ENCODE results near the gene MYORG.

MYORG gene

DNA sequence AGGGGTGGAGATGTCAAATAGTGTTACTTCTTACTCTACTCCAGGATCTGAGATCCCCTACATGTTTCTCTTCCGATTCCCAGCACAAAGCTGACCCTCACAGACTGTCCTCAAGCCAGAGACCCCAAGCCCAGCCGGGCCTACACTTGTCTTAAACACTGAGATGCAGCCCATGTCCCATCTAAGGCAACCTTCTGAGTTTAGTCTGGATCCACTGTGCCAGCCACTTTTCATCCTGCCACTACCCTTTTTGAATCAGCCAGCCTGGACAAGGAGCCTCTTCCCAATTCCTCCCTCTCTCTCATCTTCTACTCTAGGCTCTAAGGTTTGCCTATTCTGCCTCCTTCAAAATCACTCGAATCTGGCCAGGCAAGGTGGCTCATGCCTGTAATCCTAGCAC lies 6.2 kb upstream of the MYORG start:
- no peaks in the 10 kb centered on the region for H3F3A ChIP-seq (ENCODE audit: low read depth)
- H3K79me2 ChIP-seq (ENCODE audit: insufficient read depth, low read length) = no peaks in the 10 kb centered on the region
- H3K9me2 ChIP-seq (replicated peaks; ENCODE audit: low read depth, low read length) = no peaks in the 10 kb centered on the region
- H3K9ac ChIP-seq (ENCODE audit: low read depth, low read length, poor library complexity, severe bottlenecking) = no peak overlapping the region
- H3K4me2 ChIP-seq (ENCODE audit: low read depth, low read length, poor library complexity, severe bottlenecking) = no peak overlapping the region
- H3K9me3 ChIP-seq (ENCODE audit: insufficient read depth, low read depth, low read length) = no peaks in the 10 kb centered on the region
- H2AFZ ChIP-seq (ENCODE audit: low read length) = no peak overlapping the region
- no peaks in the 10 kb centered on the region for H4K20me1 ChIP-seq (ENCODE audit: insufficient read depth, low read length, poor library complexity, severe bottlenecking)
- TF ChIP-seq, protein P1, sequence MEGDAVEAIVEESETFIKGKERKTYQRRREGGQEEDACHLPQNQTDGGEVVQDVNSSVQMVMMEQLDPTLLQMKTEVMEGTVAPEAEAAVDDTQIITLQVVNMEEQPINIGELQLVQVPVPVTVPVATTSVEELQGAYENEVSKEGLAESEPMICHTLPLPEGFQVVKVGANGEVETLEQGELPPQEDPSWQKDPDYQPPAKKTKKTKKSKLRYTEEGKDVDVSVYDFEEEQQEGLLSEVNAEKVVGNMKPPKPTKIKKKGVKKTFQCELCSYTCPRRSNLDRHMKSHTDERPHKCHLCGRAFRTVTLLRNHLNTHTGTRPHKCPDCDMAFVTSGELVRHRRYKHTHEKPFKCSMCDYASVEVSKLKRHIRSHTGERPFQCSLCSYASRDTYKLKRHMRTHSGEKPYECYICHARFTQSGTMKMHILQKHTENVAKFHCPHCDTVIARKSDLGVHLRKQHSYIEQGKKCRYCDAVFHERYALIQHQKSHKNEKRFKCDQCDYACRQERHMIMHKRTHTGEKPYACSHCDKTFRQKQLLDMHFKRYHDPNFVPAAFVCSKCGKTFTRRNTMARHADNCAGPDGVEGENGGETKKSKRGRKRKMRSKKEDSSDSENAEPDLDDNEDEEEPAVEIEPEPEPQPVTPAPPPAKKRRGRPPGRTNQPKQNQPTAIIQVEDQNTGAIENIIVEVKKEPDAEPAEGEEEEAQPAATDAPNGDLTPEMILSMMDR (conservative IDR thresholded peaks at IDR 0.05; ENCODE audit: low read length) = no peak
- no peak for TF ChIP-seq EZH2phosphoT487 (IDR thresholded peaks at IDR 0.05; ENCODE audit: borderline replicate concordance)
- no peak overlapping the region for H3K4me3 ChIP-seq (ENCODE audit: low read length, poor library complexity, severe bottlenecking)
- no peaks in the 10 kb centered on the region for H3K27me3 ChIP-seq (ENCODE audit: insufficient read depth, low read length, poor library complexity, severe bottlenecking)
- peaks cover 5% of the 10 kb centered on the region for H3K4me1 ChIP-seq (ENCODE audit: insufficient read depth, low read length, poor library complexity, severe bottlenecking)
- H3K36me3 ChIP-seq (ENCODE audit: insufficient read depth, low read length) = no peaks in the 10 kb centered on the region

DNA sequence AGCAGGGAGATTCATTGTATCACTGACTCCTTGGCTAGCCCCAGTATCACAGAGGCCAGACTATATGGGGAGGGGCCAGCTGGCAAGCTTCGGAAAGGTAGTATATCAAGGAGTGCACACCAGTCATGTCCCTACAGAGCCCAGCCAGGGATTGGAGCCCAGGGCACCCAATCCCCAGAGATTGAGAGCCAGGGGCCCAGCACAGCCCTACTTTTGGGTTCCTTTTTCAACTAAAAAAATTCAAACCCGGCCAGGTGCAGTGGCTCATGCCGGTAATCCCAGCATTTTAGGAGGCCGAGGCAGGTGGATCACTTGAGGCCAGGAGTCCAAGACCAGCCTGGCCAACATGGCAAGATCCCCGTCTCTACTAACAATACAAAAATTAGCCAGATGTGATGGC lies 5.4 kb upstream of the MYORG start:
- no peaks in the 10 kb centered on the region for H4K20me1 ChIP-seq (ENCODE audit: insufficient read depth, low read length, poor library complexity, severe bottlenecking)
- no peak overlapping the region for H3K4me3 ChIP-seq (ENCODE audit: low read length, poor library complexity, severe bottlenecking)
- no peak overlapping the region for H3K9ac ChIP-seq (ENCODE audit: low read depth, low read length, poor library complexity, severe bottlenecking)
- no peaks in the 10 kb centered on the region for H3F3A ChIP-seq (ENCODE audit: low read depth)
- no peaks in the 10 kb centered on the region for H3K9me3 ChIP-seq (ENCODE audit: insufficient read depth, low read depth, low read length)
- peaks cover 9% of the 10 kb centered on the region for H3K4me1 ChIP-seq (ENCODE audit: insufficient read depth, low read length, poor library complexity, severe bottlenecking)
- H3K36me3 ChIP-seq (ENCODE audit: insufficient read depth, low read length) = no peaks in the 10 kb centered on the region
- no peak for TF ChIP-seq EZH2phosphoT487 (IDR thresholded peaks at IDR 0.05; ENCODE audit: borderline replicate concordance)
- TF ChIP-seq, protein P1 (conservative IDR thresholded peaks at IDR 0.05; ENCODE audit: low read length) = no peak
- H3K9me2 ChIP-seq (replicated peaks; ENCODE audit: low read depth, low read length) = no peaks in the 10 kb centered on the region
- no peak overlapping the region for H2AFZ ChIP-seq (ENCODE audit: low read length)
- no peaks in the 10 kb centered on the region for H3K79me2 ChIP-seq (ENCODE audit: insufficient read depth, low read length)
- no peaks in the 10 kb centered on the region for H3K27me3 ChIP-seq (ENCODE audit: insufficient read depth, low read length, poor library complexity, severe bottlenecking)
- H3K4me2 ChIP-seq (ENCODE audit: low read depth, low read length, poor library complexity, severe bottlenecking) = no peak overlapping the region

DNA sequence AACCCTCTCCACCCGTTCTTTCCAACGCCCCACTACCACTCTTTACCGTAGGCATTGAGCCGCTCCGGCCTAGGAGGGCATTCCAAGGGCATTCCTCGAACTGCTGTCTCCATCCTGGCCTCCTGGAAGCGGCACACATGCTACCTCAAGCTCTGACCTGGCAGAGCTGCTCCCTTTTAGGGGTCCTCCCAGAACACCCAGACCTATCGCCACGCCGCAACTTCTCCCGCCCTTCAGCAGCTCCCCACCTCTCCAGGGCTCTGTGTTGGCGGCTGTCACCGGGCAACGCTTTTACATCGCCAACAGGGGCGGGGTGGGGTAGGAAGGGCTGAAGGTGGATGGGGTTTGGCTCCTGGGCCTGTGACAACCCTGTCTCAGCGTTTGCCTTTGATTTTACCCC lies 4.6 kb upstream of the MYORG start:
- no peaks in the 10 kb centered on the region for H3K79me2 ChIP-seq (ENCODE audit: insufficient read depth, low read length)
- H3K4me3 ChIP-seq (ENCODE audit: low read length, poor library complexity, severe bottlenecking) = no peak overlapping the region
- peaks cover 12% of the 10 kb centered on the region for H3K4me1 ChIP-seq (ENCODE audit: insufficient read depth, low read length, poor library complexity, severe bottlenecking)
- no peaks in the 10 kb centered on the region for H3F3A ChIP-seq (ENCODE audit: low read depth)
- H2AFZ ChIP-seq (ENCODE audit: low read length) = no peak overlapping the region
- H3K9ac ChIP-seq (ENCODE audit: low read depth, low read length, poor library complexity, severe bottlenecking) = no peak overlapping the region
- TF ChIP-seq EZH2phosphoT487 (IDR thresholded peaks at IDR 0.05; ENCODE audit: borderline replicate concordance) = no peak
- TF ChIP-seq, protein P1 (conservative IDR thresholded peaks at IDR 0.05; ENCODE audit: low read length) = no peak
- H3K27me3 ChIP-seq (ENCODE audit: insufficient read depth, low read length, poor library complexity, severe bottlenecking) = no peaks in the 10 kb centered on the region
- no peaks in the 10 kb centered on the region for H4K20me1 ChIP-seq (ENCODE audit: insufficient read depth, low read length, poor library complexity, severe bottlenecking)
- H3K9me2 ChIP-seq (replicated peaks; ENCODE audit: low read depth, low read length) = no peaks in the 10 kb centered on the region
- no peak overlapping the region for H3K4me2 ChIP-seq (ENCODE audit: low read depth, low read length, poor library complexity, severe bottlenecking)
- H3K9me3 ChIP-seq (ENCODE audit: insufficient read depth, low read depth, low read length) = no peaks in the 10 kb centered on the region
- H3K36me3 ChIP-seq (ENCODE audit: insufficient read depth, low read length) = no peaks in the 10 kb centered on the region

Data from Loucy (cell line).